Neural progenitor cell (in vitro differentiated cells): ENCODE data around the gene IFIT1B.

Source experiments
- CTCF ChIP-seq: fragments of 200-600 bp; sonication (generic); IDR thresholded peaks from 2 replicates; pipeline ENCODE4 v1.5.1; 2017; ENCODE audit warnings: antibody characterized with exemption, mild to moderate bottlenecking
- EZH2phosphoT487 ChIP-seq: fragments of 200-600 bp; sonication (generic); IDR thresholded peaks from 2 replicates; pipeline ENCODE4 v1.6.1; 2017; ENCODE audit warnings: antibody characterized with exemption

- TF ChIP-seq CTCF (no peak), EZH2phosphoT487 (no peak)
These were observed 17.7 kb upstream of the IFIT1B start for GRCh38 chr10:89360157-89360556.
